HG02870 (cell line): ENCODE results near the gene PADI2.

Experiments used
- ATAC-seq: cut with Tn5 transposase; IDR thresholded peaks from one replicate; pipeline ENCODE4 v1.9.1; 2021; ENCODE audit warnings: mild to moderate bottlenecking, moderate library complexity; ENCODE audit not compliant: unreplicated experiment

Gene PADI2

GRCh38 chr1:17059391-17060305 lies 59.6 kb downstream of the PADI2 start:
- no peak for ATAC-seq

- no peak for ATAC-seq
Measured at GRCh38 chr1:17056551-17056950, 62.7 kb downstream of the PADI2 start.

GRCh38 chr1:17055801-17056200 lies 63.5 kb downstream of the PADI2 start:
- ATAC-seq, result no peak

GRCh38 chr1:17053685-17054410 lies 65.4 kb downstream of the PADI2 start, which contains the start of gene SDHB:
SDHB (minus strand) TSS chr1:17054032; CDS start chr1:17054019, 13 bp downstream.
- ATAC-seq, result peak; percentile 96

GRCh38 chr1:17053086-17053684 lies 66.1 kb downstream of the PADI2 start:
- ATAC-seq, result no peak

- no peak for ATAC-seq
Measured at GRCh38 chr1:17052641-17053040, 66.6 kb downstream of the PADI2 start.

- ATAC-seq, result no peak
Measured at GRCh38 chr1:17052038-17052437, 67.2 kb downstream of the PADI2 start.

GRCh38 chr1:17047924-17048323 lies 71.3 kb downstream of the PADI2 start:
- no peak for ATAC-seq

- no peak for ATAC-seq
Measured at GRCh38 chr1:17046334-17046657, 73.0 kb downstream of the PADI2 start.

- ATAC-seq, result no peak
Measured at GRCh38 chr1:17045634-17046333, 73.5 kb downstream of the PADI2 start.

GRCh38 chr1:17045150-17045549 lies 74.1 kb downstream of the PADI2 start:
- no peak for ATAC-seq

- no peak for ATAC-seq
Measured at GRCh38 chr1:17043676-17044075, 75.6 kb downstream of the PADI2 start.

- no peak for ATAC-seq
Measured at GRCh38 chr1:17040135-17040534, 79.1 kb downstream of the PADI2 start.

GRCh38 chr1:17039522-17039921 lies 79.7 kb downstream of the PADI2 start:
- no peak for ATAC-seq

- no peak for ATAC-seq
Measured at GRCh38 chr1:17033481-17033880, 85.8 kb downstream of the PADI2 start.

- ATAC-seq, result no peak
Measured at GRCh38 chr1:17032741-17033140, 86.5 kb downstream of the PADI2 start.

- no peak for ATAC-seq
Measured at GRCh38 chr1:17031436-17031835, 87.8 kb downstream of the PADI2 start.

- ATAC-seq, result no peak
Measured at GRCh38 chr1:17030206-17030605, 89.0 kb downstream of the PADI2 start.

GRCh38 chr1:17028662-17029188 lies 90.5 kb downstream of the PADI2 start:
- ATAC-seq, result no peak

- ATAC-seq, result no peak
Measured at GRCh38 chr1:17027900-17028299, 91.4 kb downstream of the PADI2 start.

GRCh38 chr1:17027403-17027802 lies 91.8 kb downstream of the PADI2 start:
- no peak for ATAC-seq
